Osteocyte (in vitro differentiated cells): Measurements from ENCODE around the gene ARMC2. TPM values are rescaled to one million over a fixed set of nuclear protein-coding genes. Genes with fewer than 3 reads are reported as not detected.

ENCODE experiments used
- DNase-seq: peaks from one replicate; pipeline ENCODE4 v3.0.0; 2021; ENCODE audit warnings: mixed read lengths; ENCODE audit not compliant: unreplicated experiment; ENCODE audit errors: extremely low spot score
- H3K27ac Mint-ChIP-seq: one replicate; pipeline ENCODE4 v1.8.0; 2021; ENCODE audit warnings: mild to moderate bottlenecking, mixed read lengths; ENCODE audit not compliant: unreplicated experiment
- H3K27me3 Mint-ChIP-seq: one replicate; pipeline ENCODE4 v1.8.0; 2021; ENCODE audit warnings: mixed read lengths; ENCODE audit not compliant: unreplicated experiment
- H3K36me3 Mint-ChIP-seq: one replicate; pipeline ENCODE4 v1.8.0; 2021; ENCODE audit warnings: mixed read lengths; ENCODE audit not compliant: unreplicated experiment
- H3K4me1 Mint-ChIP-seq: one replicate; pipeline ENCODE4 v1.8.0; 2021; ENCODE audit warnings: mixed read lengths; ENCODE audit not compliant: unreplicated experiment
- H3K4me3 Mint-ChIP-seq: one replicate; pipeline ENCODE4 v1.8.0; 2021; ENCODE audit warnings: mild to moderate bottlenecking, moderate library complexity, mixed read lengths; ENCODE audit not compliant: unreplicated experiment
- H3K9me3 Mint-ChIP-seq: one replicate; pipeline ENCODE4 v1.8.0; 2021; ENCODE audit warnings: mixed read lengths; ENCODE audit not compliant: unreplicated experiment
- total RNA-seq: library from RNA; stranded (reverse); gene quantifications from 2 replicates; pipeline ENCODE4 v1.2.1, GENCODE V29; 2021
- TF ChIP-seq, protein P1 (sequence below): fragments of 200-600 bp; sonication (generic); IDR thresholded peaks from 2 replicates; pipeline ENCODE4 v1.5.0; 2021; ENCODE audit warnings: antibody characterized with exemption, mild to moderate bottlenecking, moderate library complexity

ARMC2 gene
- total RNA-seq, 1 donor from 2014 or later: 8.3 TPM

DNA sequence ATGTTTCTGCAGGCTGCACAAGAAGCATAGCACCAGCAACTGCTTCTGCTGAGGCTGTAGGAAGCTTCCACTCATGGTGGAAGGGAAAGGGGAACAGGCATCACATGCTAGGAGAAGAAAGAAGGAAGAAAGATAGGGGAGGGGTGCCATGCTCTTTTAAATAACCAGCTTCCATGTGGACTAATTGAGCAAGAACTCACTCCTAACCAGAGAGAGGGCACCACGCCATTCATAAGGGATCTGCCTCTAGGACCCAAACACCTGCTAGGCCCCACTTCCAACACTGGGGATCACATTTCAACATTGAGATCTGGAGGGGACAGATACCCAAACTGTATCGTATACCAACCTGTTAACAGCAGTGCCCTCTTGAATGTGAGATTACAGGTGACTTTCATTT is 46.9 kb upstream of the ARMC2 start:
- Mint-ChIP-seq H3K27me3 (peaks cover 9% of the 10 kb centered on the region), H3K9me3 (no peaks in the 10 kb centered on the region), H3K4me3 (no peak overlapping the region), H3K36me3 (no peaks in the 10 kb centered on the region), H3K4me1 (peaks cover 11% of the 10 kb centered on the region), H3K27ac (no peak overlapping the region)
- no peak for DNase-seq
- TF ChIP-seq, protein P1, sequence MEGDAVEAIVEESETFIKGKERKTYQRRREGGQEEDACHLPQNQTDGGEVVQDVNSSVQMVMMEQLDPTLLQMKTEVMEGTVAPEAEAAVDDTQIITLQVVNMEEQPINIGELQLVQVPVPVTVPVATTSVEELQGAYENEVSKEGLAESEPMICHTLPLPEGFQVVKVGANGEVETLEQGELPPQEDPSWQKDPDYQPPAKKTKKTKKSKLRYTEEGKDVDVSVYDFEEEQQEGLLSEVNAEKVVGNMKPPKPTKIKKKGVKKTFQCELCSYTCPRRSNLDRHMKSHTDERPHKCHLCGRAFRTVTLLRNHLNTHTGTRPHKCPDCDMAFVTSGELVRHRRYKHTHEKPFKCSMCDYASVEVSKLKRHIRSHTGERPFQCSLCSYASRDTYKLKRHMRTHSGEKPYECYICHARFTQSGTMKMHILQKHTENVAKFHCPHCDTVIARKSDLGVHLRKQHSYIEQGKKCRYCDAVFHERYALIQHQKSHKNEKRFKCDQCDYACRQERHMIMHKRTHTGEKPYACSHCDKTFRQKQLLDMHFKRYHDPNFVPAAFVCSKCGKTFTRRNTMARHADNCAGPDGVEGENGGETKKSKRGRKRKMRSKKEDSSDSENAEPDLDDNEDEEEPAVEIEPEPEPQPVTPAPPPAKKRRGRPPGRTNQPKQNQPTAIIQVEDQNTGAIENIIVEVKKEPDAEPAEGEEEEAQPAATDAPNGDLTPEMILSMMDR: no peak

DNA sequence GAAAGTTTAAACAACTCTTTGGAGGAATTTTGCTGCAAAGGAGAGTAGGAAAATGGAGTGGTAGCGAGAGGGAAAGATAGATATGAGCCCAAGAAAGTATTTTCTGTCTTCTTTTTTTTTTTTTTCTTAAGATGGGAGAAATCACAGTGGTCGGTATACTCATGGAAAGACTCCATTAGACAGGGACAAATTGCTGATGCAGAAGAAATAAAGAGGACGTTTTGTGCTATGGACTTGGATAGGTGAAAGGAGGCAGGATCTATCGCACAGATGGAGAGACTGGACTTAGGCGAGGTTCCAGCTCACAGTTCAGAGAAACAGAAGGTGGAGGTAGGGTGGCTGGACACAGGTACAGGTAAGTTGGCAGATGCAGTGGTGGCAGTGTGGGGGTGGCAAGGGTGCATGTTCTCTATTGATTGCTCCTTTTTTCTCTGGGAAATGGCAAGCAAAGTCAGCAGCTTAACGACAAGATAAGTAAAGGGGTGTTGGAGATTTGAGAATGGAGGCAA is 44.2 kb upstream of the ARMC2 start:
- no peak overlapping the region for H3K4me3 Mint-ChIP-seq
- TF ChIP-seq, protein P1: no peak
- no peak for DNase-seq
- H3K36me3 Mint-ChIP-seq: no peaks in the 10 kb centered on the region
- H3K27ac Mint-ChIP-seq: no peak overlapping the region
- H3K27me3 Mint-ChIP-seq: peaks cover 5% of the 10 kb centered on the region
- no peaks in the 10 kb centered on the region for H3K9me3 Mint-ChIP-seq
- peaks cover 21% of the 10 kb centered on the region for H3K4me1 Mint-ChIP-seq

DNA sequence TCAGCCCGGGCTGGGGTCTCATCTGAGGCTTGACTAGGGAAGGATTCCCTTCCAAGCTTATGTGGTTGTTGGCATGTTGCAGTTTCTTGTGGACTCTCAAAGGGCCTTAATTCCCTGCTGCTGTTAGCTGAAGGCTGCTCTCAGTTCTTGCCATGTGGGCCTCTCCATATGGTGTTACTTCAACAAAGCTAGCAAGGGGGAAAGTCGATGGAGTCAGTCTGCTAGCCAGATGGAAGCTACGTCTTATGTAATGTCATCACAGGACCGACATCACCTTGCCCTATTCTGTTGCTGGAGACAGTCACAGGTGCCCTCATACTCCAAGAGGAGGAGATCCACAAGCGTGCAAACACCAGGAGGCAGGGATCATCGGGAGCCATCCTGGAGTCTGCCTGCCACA is 43.3 kb upstream of the ARMC2 start:
- H3K27me3 Mint-ChIP-seq: peaks cover 5% of the 10 kb centered on the region
- H3K4me1 Mint-ChIP-seq: peaks cover 21% of the 10 kb centered on the region
- no peak for DNase-seq
- TF ChIP-seq, protein P1: no peak
- H3K36me3 Mint-ChIP-seq: no peaks in the 10 kb centered on the region
- H3K27ac Mint-ChIP-seq: no peak overlapping the region
- H3K9me3 Mint-ChIP-seq: no peaks in the 10 kb centered on the region
- no peak overlapping the region for H3K4me3 Mint-ChIP-seq

DNA sequence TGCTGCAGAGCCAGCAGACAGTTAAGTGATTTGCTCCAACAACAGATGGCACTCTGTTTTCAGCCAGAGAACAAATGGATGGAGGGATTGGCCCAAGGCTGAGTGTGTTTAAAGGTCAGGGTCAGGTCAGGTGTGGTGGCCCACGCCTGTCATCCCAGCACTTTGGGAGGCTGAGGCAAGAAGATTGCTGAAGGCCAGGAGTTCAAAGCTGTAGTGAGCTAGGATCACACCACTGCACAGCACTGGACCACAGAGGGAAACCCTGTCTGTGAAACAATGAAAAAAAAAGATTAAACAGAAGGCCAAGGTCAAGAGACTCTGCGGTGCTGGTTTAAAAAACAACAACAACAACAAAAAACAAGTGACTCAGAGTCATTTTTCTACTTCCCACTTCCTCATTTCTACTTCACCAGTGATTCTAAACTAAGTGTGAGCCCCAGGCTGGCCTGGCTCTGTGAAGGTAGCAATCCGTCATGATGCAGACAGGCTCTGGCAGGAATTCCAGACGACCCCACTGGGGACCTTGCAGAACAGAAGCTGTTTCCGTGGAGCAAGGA is 42.5 kb upstream of the ARMC2 start:
- no peak for DNase-seq

DNA sequence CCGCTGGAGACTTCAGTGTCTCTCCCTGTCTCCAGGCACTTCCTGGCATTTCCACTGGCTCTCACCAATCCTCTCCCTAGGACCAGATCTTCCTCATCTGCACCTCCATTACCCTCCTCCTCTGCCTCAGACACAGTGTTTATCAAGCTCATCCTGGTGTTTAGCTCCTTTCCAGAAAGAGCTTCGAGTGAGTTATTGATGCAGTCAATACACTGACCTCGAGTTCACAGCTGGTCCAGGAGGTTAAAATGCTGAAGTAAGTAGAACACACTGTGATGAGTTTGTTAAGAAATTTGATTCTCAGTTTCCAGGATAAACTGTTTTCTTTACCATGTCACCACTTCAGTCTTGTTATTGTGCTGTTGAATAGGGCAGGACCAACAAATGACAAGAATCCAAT is 42.1 kb upstream of the ARMC2 start:
- TF ChIP-seq, protein P1: no peak
- peaks cover 17% of the 10 kb centered on the region for H3K4me1 Mint-ChIP-seq
- H3K27me3 Mint-ChIP-seq: peaks cover 5% of the 10 kb centered on the region
- DNase-seq: no peak
- H3K27ac Mint-ChIP-seq: peak overlapping the region; percentile 42
- H3K36me3 Mint-ChIP-seq: no peaks in the 10 kb centered on the region
- no peaks in the 10 kb centered on the region for H3K9me3 Mint-ChIP-seq
- H3K4me3 Mint-ChIP-seq: no peak overlapping the region

More for the DNA sequence above, 42.5 kb upstream of the ARMC2 start:
- TF ChIP-seq, protein P1: no peak
- Mint-ChIP-seq H3K27me3 (peaks cover 5% of the 10 kb centered on the region), H3K27ac (no peak overlapping the region), H3K36me3 (no peaks in the 10 kb centered on the region), H3K4me3 (no peak overlapping the region), H3K4me1 (peaks cover 17% of the 10 kb centered on the region), H3K9me3 (no peaks in the 10 kb centered on the region)
